Midbrain (tissue), 1 donor: ENCODE measurements around the gene NISCH.

ENCODE experiments used
- DNase-seq: peaks from one replicate; lab custom pipeline; 2025; lab: John Stamatoyannopoulos, UW

Gene NISCH

GRCh38 chr3:52455283-52456168, at the start of gene NISCH:
Gene NISCH, plus strand, starts transcription at chr3:52455604. Its CDS starts 38 bp downstream, at chr3:52455642.
- peak; percentile 82 for DNase-seq

GRCh38 chr3:52406231-52406661, 49.2 kb upstream of the NISCH start:
- DNase-seq, result no peak

- no peak for DNase-seq
Observed at GRCh38 chr3:52406791-52407510, 48.5 kb upstream of the NISCH start.

- no peak for DNase-seq
Observed at GRCh38 chr3:52407779-52408178, 47.6 kb upstream of the NISCH start.

DNA sequence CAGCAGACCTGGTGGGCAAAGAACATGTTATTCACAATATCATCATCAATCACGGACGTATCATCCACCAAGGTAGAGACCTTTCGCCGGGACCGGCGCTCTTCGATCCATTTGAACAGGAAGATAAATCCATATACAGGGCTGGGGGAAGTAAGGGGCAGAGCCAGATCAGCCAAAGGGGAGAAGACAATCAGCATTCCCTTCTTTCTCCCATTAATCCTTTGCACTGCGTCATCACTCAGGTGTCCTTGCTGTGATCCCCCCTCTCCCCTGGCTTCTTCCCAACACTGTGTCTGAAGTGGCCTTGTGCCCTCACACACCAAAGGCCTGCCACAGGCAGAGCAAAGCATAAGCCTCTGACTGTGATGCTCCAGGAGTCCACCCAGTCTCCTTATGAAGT, 46.9 kb upstream of the NISCH start:
- no peak for DNase-seq

- DNase-seq, result no peak
Observed at GRCh38 chr3:52415800-52416199, 39.6 kb upstream of the NISCH start.

GRCh38 chr3:52420388-52420787, 35.0 kb upstream of the NISCH start:
- no peak for DNase-seq

GRCh38 chr3:52422669-52423068, 32.7 kb upstream of the NISCH start:
- no peak for DNase-seq

GRCh38 chr3:52423173-52423572, 32.2 kb upstream of the NISCH start:
- no peak for DNase-seq

GRCh38 chr3:52428151-52429005, 27.0 kb upstream of the NISCH start:
- DNase-seq, result peak; percentile 85

DNA sequence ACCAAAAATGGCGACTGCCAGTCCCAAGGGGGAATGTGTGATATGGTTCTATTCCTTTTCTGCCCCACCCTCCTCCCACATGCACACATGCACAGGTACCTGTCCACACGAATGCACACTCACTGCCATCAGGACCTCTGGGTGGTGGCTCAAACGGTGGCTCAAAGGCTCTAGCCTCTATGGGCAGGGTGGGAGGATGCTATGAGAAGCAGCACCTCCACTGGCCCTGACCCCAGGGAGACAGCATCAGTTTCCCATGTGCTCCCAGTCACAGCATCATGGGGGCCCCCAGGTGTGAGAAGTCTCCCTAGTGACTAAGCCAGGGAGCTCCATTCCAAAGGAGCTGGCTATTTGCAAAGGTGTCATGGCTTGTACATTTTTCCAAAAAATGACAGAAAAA, 26.4 kb upstream of the NISCH start:
- no peak for DNase-seq

GRCh38 chr3:52429779-52430415, 25.5 kb upstream of the NISCH start:
- no peak for DNase-seq

GRCh38 chr3:52430416-52430810, 25.0 kb upstream of the NISCH start:
- DNase-seq, result no peak

DNA sequence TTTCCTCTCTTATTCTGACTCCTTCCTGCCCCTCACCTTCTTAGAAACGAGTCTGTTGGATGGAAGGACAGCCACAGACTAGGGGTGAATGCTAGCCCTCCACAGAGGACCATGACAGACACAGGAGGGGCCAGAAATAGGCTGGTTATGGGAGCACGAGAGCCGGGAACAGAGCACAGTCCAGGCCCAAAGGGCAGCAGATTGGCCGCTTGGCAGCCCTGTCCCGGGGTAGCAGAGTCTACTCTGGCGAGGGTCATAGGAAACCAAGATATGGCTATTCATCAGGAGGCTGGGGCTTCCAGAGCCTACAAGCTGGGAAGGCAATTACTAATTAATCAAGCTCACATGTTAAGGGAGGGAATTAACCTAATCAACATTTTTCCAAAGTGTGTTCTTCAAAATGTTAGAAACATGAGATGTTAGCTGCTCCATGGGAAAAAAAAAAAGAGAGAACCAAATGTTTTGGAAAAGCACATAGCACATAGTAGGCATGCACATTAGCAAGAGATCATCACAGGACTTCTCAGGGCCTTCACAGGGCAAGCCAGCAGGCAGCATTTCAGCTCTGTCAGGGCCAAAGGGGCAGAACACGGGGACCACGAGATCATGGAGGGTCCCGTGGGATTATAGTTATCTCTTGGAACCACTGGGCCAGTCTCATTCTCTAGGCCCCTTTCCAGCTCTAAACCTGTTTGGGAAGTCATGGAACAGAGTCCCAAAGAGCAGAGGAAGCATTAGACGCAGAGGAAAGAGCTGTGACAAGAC, 23.8 kb upstream of the NISCH start:
- no peak for DNase-seq

DNA sequence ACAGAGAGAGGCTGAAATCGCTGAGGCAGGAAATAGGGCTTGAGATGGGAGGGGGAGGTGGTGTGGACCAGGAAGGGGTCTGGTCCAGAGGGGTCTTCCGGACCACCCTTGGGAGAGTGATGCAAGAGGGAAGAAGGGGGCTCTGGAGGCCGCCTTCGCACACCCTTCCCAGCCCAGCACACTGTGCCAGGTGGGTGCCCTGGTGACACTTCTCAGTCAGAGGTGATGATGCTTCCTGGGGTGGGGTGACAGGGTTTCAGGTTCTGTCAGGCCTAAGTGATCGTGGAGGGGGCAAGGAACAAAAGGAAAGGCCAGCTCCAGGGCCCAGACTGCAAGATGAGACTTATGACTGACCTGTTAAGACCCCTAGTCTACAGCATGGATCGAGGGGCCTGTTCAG, 23.2 kb upstream of the NISCH start:
- no peak for DNase-seq

DNA sequence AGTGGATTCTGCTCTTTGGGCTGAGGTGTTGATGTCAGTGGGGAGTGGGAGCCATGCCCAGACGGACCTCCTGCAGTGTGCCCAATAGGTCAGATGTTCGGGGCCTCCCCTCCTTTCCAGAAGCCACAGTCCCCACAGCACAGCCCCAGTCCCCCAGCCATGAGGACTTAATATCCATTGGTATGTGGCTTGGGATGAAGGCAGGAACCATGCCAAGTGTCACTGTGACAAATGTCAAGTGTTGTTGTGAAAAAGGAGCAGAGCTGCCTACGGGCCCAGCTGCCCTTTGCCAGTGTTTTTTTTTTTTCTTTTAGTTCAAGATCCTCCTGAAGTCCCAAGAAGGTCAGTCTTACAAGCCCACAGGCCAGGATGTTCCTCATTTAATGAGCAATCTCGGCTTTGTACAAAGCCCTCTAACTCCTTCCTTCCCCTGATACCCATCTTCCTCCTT, 22.7 kb upstream of the NISCH start:
- DNase-seq, result no peak

- DNase-seq, result no peak
Observed at GRCh38 chr3:52433328-52433995, 21.9 kb upstream of the NISCH start.

GRCh38 chr3:52433996-52434479, 21.4 kb upstream of the NISCH start:
- no peak for DNase-seq

GRCh38 chr3:52434491-52435115, 20.8 kb upstream of the NISCH start:
- no peak for DNase-seq
